CD14-positive monocyte (primary cell): ENCODE results near the gene ZNF263. TPM values are rescaled to one million over a fixed set of nuclear protein-coding genes. Genes with fewer than 3 reads are reported as not detected.

Experiments used
- DNase-seq, 3 donors: peaks; one replicate each; pipeline ENCODE4 v3.0.0-alpha.2; 2011 to 2022
- H2AFZ ChIP-seq: 2 replicates; pipeline ENCODE4 v1.6.0; 2012; ENCODE audit warnings: mild to moderate bottlenecking, low read depth, low read length, inconsistent platforms; ENCODE audit not compliant: insufficient read depth, poor library complexity, severe bottlenecking
- H3K27ac ChIP-seq, 2 donors: 1 replicate in 1 of 2; 2 replicates in 1 of 2; pipeline ENCODE4 v1.5.1; 2012 to 2013; ENCODE audit warnings: low read length in 2 of 2, control low read depth in 1 of 2, inconsistent platforms in 1 of 2, low read depth in 1 of 2, mild to moderate bottlenecking in 1 of 2
- H3K27me3 ChIP-seq, 2 donors: one replicate each; pipeline versions ENCODE4 v1.6.0 to v1.6.1; 2011 to 2013; ENCODE audit warnings: low read length in 2 of 2; ENCODE audit not compliant: control insufficient read depth in 2 of 2, insufficient read depth in 2 of 2
- H3K36me3 ChIP-seq, 2 donors: replicated peaks in 1 of 2; 1 replicate in 1 of 2; 2 replicates in 1 of 2; pipeline versions ENCODE4 v1.5.1 to v1.6.1; 2012 to 2013; ENCODE audit warnings: low read length in 2 of 2, control low read depth in 1 of 2, inconsistent platforms in 1 of 2, mild to moderate bottlenecking in 1 of 2; ENCODE audit not compliant: insufficient read depth in 2 of 2, control insufficient read depth in 1 of 2
- H3K4me1 ChIP-seq, 2 donors: 1 replicate in 1 of 2; 2 replicates in 1 of 2; pipeline versions ENCODE4 v1.5.1 to v1.6.1; 2012 to 2013; ENCODE audit warnings: low read length in 2 of 2, control low read depth in 1 of 2, inconsistent platforms in 1 of 2, mild to moderate bottlenecking in 1 of 2, moderate library complexity in 1 of 2; ENCODE audit not compliant: insufficient read depth in 2 of 2, control insufficient read depth in 1 of 2
- H3K4me2 ChIP-seq: replicated peaks from 2 replicates; pipeline ENCODE3; 2012; ENCODE audit warnings: low read length, moderate library complexity, mild to moderate bottlenecking; ENCODE audit not compliant: poor library complexity, severe bottlenecking; ENCODE audit errors: extremely low read depth
- H3K4me3 ChIP-seq, 3 experiments: fragments of 200-600 bp in 1 of 3; sonication (generic) in 1 of 3; replicated peaks in 1 of 3; 1 replicate in 2 of 3; 2 replicates in 1 of 3; pipeline ENCODE4 v1.5.1; 2011 to 2013; ENCODE audit warnings: low read length in 3 of 3, mild to moderate bottlenecking in 3 of 3, control low read depth in 2 of 3, low read depth in 2 of 3, inconsistent platforms in 1 of 3, moderate library complexity in 1 of 3
- H3K79me2 ChIP-seq: 2 replicates; pipeline ENCODE4 v1.6.0; 2012; ENCODE audit warnings: mild to moderate bottlenecking, control low read depth, inconsistent platforms, low read length, moderate library complexity; ENCODE audit not compliant: insufficient read depth
- H3K9ac ChIP-seq: 2 replicates; pipeline ENCODE4 v1.6.0; 2017; ENCODE audit warnings: low read length, mild to moderate bottlenecking; ENCODE audit not compliant: insufficient read depth, poor library complexity, severe bottlenecking
- H3K9me3 ChIP-seq, 2 donors: replicated peaks in 1 of 2; 1 replicate in 1 of 2; 2 replicates in 1 of 2; pipeline versions ENCODE4 v1.5.1 to v1.6.1; 2012 to 2013; ENCODE audit warnings: low read length in 2 of 2, control low read depth in 1 of 2; ENCODE audit not compliant: control insufficient read depth in 1 of 2, insufficient read depth in 1 of 2
- H4K20me1 ChIP-seq: 2 replicates; pipeline ENCODE4 v1.6.0; 2012; ENCODE audit warnings: mild to moderate bottlenecking, low read length, control low read depth, moderate library complexity; ENCODE audit not compliant: insufficient read depth
- H3K27ac Mint-ChIP-seq, 7 donors: one replicate each; pipeline ENCODE4 v1.8.0; 2020; ENCODE audit warnings: mild to moderate bottlenecking in 7 of 7, mixed read lengths in 7 of 7, moderate library complexity in 6 of 7, inconsistent platforms in 2 of 7
- H3K27me3 Mint-ChIP-seq, 3 donors: one replicate each; pipeline ENCODE4 v1.8.0; 2021 to 2022; ENCODE audit warnings: low read depth in 3 of 3, mild to moderate bottlenecking in 3 of 3, mixed read lengths in 3 of 3, moderate library complexity in 3 of 3, inconsistent platforms in 1 of 3
- H3K36me3 Mint-ChIP-seq, 2 donors: one replicate each; pipeline ENCODE4 v1.8.0; 2020; ENCODE audit warnings: mixed read lengths in 2 of 2, inconsistent platforms in 1 of 2, mild to moderate bottlenecking in 1 of 2
- H3K4me1 Mint-ChIP-seq: one replicate; pipeline ENCODE4 v1.8.0; 2020; ENCODE audit warnings: mild to moderate bottlenecking, mixed read lengths
- H3K4me3 Mint-ChIP-seq, 2 donors: one replicate each; pipeline ENCODE4 v1.8.0; 2020; ENCODE audit warnings: mild to moderate bottlenecking in 2 of 2, mixed read lengths in 2 of 2, moderate library complexity in 1 of 2
- H3K9me3 Mint-ChIP-seq, 7 donors: one replicate each; pipeline ENCODE4 v1.8.0; 2020 to 2022; ENCODE audit warnings: mixed read lengths in 7 of 7, mild to moderate bottlenecking in 6 of 7, moderate library complexity in 6 of 7, inconsistent platforms in 2 of 7
- CTCF ChIP-seq: fragments of 200-600 bp; IDR thresholded peaks from one replicate; pipeline ENCODE4 v1.8.0; 2022; ENCODE audit warnings: antibody characterized with exemption, mild to moderate bottlenecking
- WGBS: methylation state at CpG from one replicate; pipeline ENCODE4 v1.1.5; 2013; ENCODE audit warnings: missing lambda C conversion rate; ENCODE audit not compliant: insufficient coverage; 5-methylcytosine and 5-hydroxymethylcytosine counted together
- intact Hi-C, 2 donors: fragments of 100-400 bp; cut with micrococcal nuclease; formaldehyde crosslinking; loops; one replicate each; pipeline versions ENCODE4 v1.15.0 to v1.15.1; 2023
- polyA plus RNA-seq, 3 donors: library from polyadenylated mRNA; depleted of rRNA in 1 of 3; unstranded in 2 of 3; stranded (reverse) in 1 of 3; fragments of 300-500 nt in 2 of 3; fragments of >200 nt in 1 of 3; fragmentation: Illumina TruSeq in 2 of 3; gene quantifications; 1 replicate in 2 of 3; 2 replicates in 1 of 3; pipeline ENCODE4 v1.2.3, GENCODE V29; 2012 to 2021

The ZNF263 gene
- polyA plus RNA-seq, 3 donors = 11.5 to 21.5 (median 13.1) TPM

DNA sequence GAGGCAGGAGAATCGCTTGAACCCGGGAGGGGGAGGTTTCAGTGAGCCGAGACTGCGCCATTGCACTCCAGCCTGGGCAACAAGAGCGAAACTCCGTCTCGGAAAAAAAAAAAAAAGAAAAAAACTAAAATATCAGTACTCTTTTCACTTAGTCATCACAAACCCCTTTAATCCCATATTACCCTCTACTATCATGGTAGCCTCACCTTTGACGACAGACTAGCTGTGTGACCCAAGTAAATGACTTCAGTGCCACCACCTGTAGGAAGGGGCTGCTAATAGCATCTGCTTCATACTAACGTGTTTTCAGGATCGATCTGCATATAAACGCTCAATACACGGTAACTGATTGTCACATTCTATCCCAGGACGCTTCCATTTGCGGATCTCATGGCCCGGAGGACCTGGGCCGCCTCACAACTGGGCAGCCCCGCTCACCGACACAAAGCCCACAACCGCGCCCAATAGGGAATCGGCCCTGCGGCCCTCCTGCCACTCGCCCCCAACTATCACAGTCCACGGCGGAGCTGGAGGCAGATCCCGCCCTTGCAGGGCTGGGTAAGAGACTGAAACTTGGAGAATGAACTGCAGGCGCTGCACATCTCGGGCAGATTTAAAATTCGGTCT lies 1.1 kb upstream of the ZNF263 start:
- H3K4me3 Mint-ChIP-seq = peak overlapping the region; percentile 91 to 98
- peaks cover 6% of the 10 kb centered on the region for H4K20me1 ChIP-seq
- H3K27ac Mint-ChIP-seq = peak overlapping the region; percentile 76 to 98 (median 95)
- H3K27ac ChIP-seq = peak overlapping the region in 1 of 2 donors; percentile 96
- peaks cover 24 to 26% of the 10 kb centered on the region in 2 donors for H3K36me3 Mint-ChIP-seq
- intact Hi-C loops = loop anchor here (2.0 to 5.0 kb wide), 6 partner anchors 17 to 175 kb away; partner anchors contain the start of genes MEFV (in 1 of the 2), NAA60 (in 1 of the 2), ZNF200 (in 1 of the 2) and ZNF597 (in 1 of the 2)
- H3K4me1 ChIP-seq = peaks cover 37 to 43% of the 10 kb centered on the region in 2 donors
- no peak for TF ChIP-seq CTCF
- peaks cover 0 to 11% of the 10 kb centered on the region in 2 donors for H3K27me3 ChIP-seq
- peaks cover 19 to 21% of the 10 kb centered on the region in 2 donors for H3K36me3 ChIP-seq
- H3K4me1 Mint-ChIP-seq = peaks cover 28% of the 10 kb centered on the region
- peaks cover 19 to 27% of the 10 kb centered on the region in 2 donors for H3K9me3 ChIP-seq
- peak overlapping the region; percentile 92 for H3K9ac ChIP-seq
- H3K79me2 ChIP-seq = peaks cover 37% of the 10 kb centered on the region
- DNase-seq = no peak
- WGBS = 11% methylated on average over 26 of the region's 29 CpGs
- H2AFZ ChIP-seq = peak overlapping the region; percentile 92
- peaks cover 9 to 14% (median 10%) of the 10 kb centered on the region in 3 donors for H3K27me3 Mint-ChIP-seq
- peaks cover 16 to 33% (median 22%) of the 10 kb centered on the region in 7 donors for H3K9me3 Mint-ChIP-seq
- H3K4me3 ChIP-seq = peak overlapping the region; percentile 79 to 90 (median 87)
- peak overlapping the region; percentile 90 for H3K4me2 ChIP-seq

- peaks cover 38 to 42% of the 10 kb centered on the region in 2 donors for H3K36me3 Mint-ChIP-seq
- WGBS = 6% methylated on average over 52 of the region's 56 CpGs
- H3K9me3 Mint-ChIP-seq = peaks cover 27 to 46% (median 38%) of the 10 kb centered on the region in 7 donors
- H3K27me3 ChIP-seq = no peaks in the 10 kb centered on the region
- H3K27ac Mint-ChIP-seq = peak overlapping the region; percentile 95 to 99 (median 96)
- peak overlapping the region; percentile 96 for H3K27ac ChIP-seq
- H3K4me3 Mint-ChIP-seq = peak overlapping the region; percentile 91 to 98
- H3K4me1 Mint-ChIP-seq = peaks cover 28% of the 10 kb centered on the region
- peaks cover 2 to 4% (median 3%) of the 10 kb centered on the region in 3 donors for H3K27me3 Mint-ChIP-seq
- peak overlapping the region; percentile 56 to 90 (median 87) for H3K4me3 ChIP-seq
- H2AFZ ChIP-seq = peak overlapping the region; percentile 84
- peaks cover 50% of the 10 kb centered on the region for H3K79me2 ChIP-seq
- DNase-seq = peak in 2 of 3 donors; percentile 13 to 26
- peaks cover 6% of the 10 kb centered on the region for H4K20me1 ChIP-seq
- peak overlapping the region; percentile 90 for H3K4me2 ChIP-seq
- no peak for TF ChIP-seq CTCF
- H3K9ac ChIP-seq = peak overlapping the region; percentile 92
- peaks cover 34 to 40% of the 10 kb centered on the region in 2 donors for H3K9me3 ChIP-seq
- H3K4me1 ChIP-seq = peaks cover 37 to 43% of the 10 kb centered on the region in 2 donors
- intact Hi-C loops = loop anchor here (1.0 to 5.0 kb wide), 7 partner anchors 19 to 174 kb away; partner anchors contain the start of genes MEFV (in 1 of the 2), NAA60 (in 1 of the 2), ZNF174 (in 1 of the 2) and ZNF200 (in 1 of the 2)
- H3K36me3 ChIP-seq = peaks cover 28 to 36% of the 10 kb centered on the region in 2 donors
These were observed 504 bp downstream of the ZNF263 start for GRCh38 chr16:3283543-3284447.
